NB4 (cell line): ENCODE measurements around the gene CD3G.
"Not testable (repeated sequence)": the region's sequence is repeated elsewhere in the genome, so short reads cannot be mapped to it uniquely, and the experiment has no call there.

Experiments used
- CTCF ChIP-seq: IDR thresholded peaks from one replicate; pipeline ENCODE4 v1.5.1; 2012; ENCODE audit warnings: low read depth, low read length
- MYC ChIP-seq: IDR thresholded peaks from 2 replicates; pipeline ENCODE4 v1.6.1; 2011; ENCODE audit warnings: low read depth, low read length
- POLR2A ChIP-seq: IDR thresholded peaks from 2 replicates; pipeline ENCODE4 v1.6.1; 2011; ENCODE audit warnings: mild to moderate bottlenecking; ENCODE audit not compliant: insufficient read length; ENCODE audit errors: extremely low read depth

GRCh38 chr11:118308995-118309528 lies 35.1 kb upstream of the CD3G start:
- TF ChIP-seq CTCF, POLR2A, MYC: not testable (repeated sequence)
